GM21576 (cell line): ENCODE measurements around the gene LAMA2.
"Not testable (repeated sequence)": the region's sequence is repeated elsewhere in the genome, so short reads cannot be mapped to it uniquely, and the experiment has no call there.

Source experiments
- ATAC-seq: cut with Tn5 transposase; IDR thresholded peaks from one replicate; pipeline ENCODE4 v1.9.1; 2021; ENCODE audit warnings: mild to moderate bottlenecking, moderate library complexity; ENCODE audit not compliant: unreplicated experiment

Gene LAMA2

GRCh38 chr6:129059650-129060049 is 176.7 kb downstream of the LAMA2 start:
- ATAC-seq = no peak

- no peak for ATAC-seq
Observed at GRCh38 chr6:129069006-129069405, 186.1 kb downstream of the LAMA2 start.

DNA sequence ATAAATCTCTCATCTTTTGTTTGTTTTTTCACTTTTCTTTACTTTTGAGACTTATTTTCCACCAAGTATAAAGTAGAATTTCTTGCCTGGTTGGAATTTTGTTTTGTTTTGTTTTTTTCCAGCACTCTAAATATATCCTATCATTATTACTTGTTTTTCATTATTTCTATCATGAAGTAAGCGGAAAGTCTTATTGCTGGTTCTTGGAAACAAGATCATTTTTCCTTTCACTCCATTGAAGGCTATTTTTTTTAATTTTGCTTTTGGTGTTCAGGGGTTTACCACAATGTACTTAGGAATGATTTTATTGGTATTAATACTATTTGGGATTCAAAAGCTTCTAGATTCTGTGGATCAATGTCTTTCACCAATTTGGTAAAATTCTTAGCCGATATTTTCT is 190.1 kb downstream of the LAMA2 start:
- ATAC-seq = no peak

DNA sequence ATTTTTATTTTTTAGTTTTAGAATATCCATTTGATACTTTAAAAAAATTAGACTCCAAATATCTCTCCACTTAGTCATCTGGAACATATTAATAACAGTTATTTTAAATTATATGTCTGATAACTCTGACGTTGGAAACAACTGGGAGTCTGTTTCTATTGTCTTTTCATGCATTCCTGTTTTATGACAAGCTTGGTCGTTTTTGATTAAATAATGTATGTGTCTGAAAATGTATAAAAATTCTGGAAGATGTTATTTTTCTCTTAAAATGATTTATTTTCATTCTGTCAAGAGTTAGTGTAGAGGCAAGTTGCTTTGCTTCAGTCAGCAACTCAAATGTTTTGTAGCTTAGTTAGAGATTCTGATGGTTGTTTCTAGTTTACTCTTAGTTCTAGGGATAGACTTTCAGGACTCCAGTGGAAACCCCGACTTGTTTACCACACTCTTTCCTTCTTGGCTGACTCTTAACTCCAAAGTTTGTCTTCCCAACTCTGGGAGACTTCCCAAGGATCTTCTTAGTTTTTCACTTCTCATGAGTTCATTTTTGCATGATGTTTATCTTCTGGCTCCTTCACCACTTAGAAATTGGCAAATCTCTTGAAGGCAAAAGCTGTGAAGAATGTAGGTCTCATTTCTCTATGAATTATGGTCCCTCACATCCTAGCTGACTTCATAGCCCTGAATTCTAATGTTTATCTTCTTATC is 190.9 kb downstream of the LAMA2 start:
- ATAC-seq = no peak

DNA sequence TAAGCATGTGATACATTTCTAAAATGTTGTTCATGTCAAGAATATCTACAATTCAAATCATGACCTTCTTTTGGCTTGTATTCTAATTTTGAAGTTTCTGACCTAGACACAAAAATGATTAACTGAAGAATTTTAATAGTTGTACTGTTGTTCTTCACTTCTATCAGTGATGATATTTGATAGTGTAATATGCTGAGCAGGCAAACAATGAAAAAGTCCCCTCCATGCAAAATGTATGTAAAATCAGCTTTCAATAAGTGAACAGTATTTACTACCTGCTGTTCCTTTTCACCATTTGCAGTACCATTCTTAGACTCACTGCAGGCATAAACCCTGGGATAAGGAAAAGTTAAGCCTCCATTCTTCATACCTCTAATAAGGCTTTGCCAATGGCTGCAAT is 201.5 kb downstream of the LAMA2 start:
- ATAC-seq = no peak

DNA sequence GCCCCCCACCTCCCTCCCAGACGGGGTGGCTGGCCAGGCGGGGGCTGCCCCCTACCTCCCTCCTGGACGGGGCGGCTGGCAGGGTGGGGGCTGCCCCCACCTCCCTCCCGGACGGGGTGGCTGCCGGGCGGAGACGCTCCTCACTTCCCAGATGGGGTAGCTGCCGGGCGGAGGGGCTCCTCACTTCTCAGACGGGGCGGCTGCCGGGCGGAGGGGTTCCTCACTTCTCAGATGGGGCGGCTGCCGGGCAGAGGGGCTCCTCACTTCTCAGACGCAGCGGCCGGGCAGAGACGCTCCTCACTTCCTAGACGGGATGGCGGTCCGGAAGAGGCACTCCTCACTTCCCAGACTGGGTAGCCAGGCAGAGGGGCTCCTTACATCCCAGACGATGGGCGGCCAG is 205.5 kb downstream of the LAMA2 start:
- not testable (repeated sequence) for ATAC-seq

GRCh38 chr6:129089357-129089756 is 206.4 kb downstream of the LAMA2 start:
- ATAC-seq = no peak

DNA sequence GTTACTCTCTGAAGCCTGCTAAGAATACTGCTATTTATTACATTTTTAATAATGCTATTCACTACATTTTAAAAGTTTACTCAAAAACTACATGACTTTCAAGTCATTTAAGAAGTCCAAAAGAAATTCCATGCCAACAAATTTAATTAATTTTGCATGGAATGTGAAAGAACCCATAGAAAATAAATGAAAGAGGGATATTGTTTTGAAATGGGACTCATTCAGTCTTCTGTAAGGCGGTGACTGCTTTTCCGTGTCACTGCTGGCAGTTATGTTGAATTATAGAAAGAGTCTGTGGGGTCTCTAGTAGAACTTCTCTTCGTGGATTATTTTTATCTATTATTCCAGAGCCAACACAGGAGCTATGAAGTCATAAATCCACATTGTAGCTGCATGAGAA is 211.2 kb downstream of the LAMA2 start:
- ATAC-seq = no peak

- no peak for ATAC-seq
Observed at GRCh38 chr6:129096651-129097290, 213.8 kb downstream of the LAMA2 start.

DNA sequence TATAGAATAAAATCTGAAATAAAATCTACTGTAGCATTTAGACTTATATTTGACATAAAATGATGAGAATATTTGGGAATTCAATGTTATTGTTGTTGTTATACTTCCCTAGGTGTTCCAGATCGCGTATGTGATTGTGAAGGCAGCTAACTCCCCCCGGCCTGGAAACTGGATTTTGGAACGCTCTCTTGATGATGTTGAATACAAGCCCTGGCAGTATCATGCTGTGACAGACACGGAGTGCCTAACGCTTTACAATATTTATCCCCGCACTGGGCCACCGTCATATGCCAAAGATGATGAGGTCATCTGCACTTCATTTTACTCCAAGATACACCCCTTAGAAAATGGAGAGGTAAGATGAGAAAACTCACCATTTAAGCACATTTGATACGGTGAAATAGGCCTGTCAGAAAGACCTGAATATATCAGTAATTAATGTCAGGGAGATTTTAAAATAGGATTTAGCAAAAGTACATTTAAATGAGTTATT is 215.2 kb downstream of the LAMA2 start:
- no peak for ATAC-seq

DNA sequence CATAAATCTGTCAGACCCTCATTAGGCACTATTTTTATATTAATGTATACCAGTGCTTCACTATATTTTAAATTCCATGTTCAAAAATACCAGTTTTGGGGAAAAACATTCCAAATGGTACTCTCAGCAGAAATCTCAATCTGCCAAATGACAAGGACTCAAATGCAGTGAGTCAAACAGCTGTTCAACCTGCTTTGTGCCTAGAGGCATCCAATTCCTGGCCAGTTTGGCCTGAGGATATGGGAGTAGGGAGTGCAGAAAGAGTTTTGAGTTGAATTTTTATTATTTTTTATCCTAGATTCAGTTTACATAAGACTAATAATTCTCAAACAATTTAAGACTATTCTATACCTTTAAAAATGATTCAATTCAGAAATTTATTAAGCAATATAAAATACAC is 216.8 kb downstream of the LAMA2 start:
- ATAC-seq = no peak

GRCh38 chr6:129100164-129100563 is 217.2 kb downstream of the LAMA2 start:
- no peak for ATAC-seq

- no peak for ATAC-seq
Observed at GRCh38 chr6:129102741-129103140, 219.8 kb downstream of the LAMA2 start.

- ATAC-seq = no peak
Observed at GRCh38 chr6:129104131-129104530, 221.2 kb downstream of the LAMA2 start.

GRCh38 chr6:129104560-129104959 is 221.6 kb downstream of the LAMA2 start:
- ATAC-seq = no peak

- no peak for ATAC-seq
Observed at GRCh38 chr6:129105035-129105434, 222.1 kb downstream of the LAMA2 start.

DNA sequence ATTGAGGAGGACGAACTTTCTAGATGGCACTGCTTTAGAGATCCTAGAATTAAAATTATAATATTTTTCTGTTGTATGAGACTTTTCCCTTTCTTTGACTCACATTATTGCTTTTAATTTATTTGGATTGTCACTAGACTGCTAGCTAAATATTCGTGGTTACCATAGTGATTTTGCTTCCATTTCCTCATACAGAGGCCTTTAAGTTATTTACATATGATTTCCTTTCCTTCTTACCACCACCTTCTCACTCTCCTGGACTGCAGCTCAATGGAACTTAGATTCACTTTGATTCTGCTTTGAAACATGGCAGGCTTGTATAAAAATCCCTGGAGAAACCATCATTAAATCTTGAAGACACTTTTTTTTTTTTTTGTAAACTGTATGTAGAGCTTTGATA is 222.9 kb downstream of the LAMA2 start:
- no peak for ATAC-seq

DNA sequence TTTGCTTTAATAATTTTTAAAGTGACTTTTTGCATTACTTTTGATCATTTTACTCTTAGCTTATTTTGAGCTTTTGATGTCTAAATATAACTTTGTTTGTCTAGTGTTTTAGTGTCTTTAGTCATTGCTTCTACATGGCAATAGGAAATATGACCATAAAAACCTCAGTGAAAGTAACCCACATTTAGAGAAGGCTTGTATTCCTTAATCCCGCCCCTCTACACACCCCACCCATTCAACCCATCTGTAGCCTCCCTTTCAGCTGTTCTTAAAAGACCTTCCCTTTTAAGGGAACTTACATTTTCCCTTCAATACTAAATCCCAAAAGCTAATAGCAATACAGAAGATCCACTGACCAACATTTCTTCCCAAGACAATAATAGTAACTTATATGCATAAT is 225.4 kb downstream of the LAMA2 start:
- ATAC-seq = no peak

DNA sequence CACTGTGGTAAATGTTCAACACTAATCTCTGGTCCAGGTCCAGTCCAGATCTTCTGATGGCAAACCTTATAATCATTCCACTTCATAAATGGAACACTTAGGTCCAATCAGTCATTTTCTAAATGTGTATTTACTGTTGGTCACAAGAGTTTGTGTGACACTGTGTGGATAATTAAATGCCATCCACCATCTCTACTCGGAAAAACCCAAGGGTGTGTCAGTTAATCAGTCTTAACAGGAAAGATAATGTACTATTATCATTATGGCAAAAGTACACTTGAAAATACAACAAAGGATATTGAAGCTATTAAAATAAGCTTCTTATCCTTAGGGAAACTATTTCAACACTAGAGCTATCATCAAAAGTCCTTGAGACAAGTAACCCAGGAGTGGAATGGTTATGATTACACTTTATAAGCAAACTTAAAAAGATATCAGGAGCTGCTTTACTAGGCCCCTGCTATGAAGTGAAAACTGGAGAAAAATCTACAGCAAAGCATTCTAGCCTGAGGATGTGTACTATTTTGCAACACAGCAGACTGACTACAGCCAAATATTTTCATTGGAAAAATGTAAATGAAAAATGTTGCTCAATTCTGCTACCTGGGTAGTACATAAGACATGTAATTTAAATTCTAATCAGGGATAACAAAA is 227.9 kb downstream of the LAMA2 start:
- no peak for ATAC-seq

- ATAC-seq = no peak
Observed at GRCh38 chr6:129111346-129111745, 228.4 kb downstream of the LAMA2 start.

DNA sequence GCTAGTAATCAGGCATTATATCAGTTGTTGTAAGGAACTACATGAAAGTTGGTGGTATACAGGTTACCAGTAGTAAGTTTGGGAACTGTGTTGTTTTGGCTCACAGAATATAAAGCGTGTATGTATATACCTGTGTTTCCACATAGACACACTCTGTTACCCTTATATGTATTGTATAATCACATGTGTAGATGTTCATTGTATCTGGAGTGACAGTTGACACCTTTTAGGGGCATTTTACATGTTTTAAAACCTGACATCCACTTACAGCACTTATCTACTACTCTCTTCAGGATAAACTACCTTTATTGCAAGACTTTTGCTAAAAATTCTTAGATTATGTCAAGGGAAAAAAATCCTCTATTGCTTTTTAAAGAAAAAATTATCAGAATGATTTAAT is 228.9 kb downstream of the LAMA2 start:
- ATAC-seq = no peak

DNA sequence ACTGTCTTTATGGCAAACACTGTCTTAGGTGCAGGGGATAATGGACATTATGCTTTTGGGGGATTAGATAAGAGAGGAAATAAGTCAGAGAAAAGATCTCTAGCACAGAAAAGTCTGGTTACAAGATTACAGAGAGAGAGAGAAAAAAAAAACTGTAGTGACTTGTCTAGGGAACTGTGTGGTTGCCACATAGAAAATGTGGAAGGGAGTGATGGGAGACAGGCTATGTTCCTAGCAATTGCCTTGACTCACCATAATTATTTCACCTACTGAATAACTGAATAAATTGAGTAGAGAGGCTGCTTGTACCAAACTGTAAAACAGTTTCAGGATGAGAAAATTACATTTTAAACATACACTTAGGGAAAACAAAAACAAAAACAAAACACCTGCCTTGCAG is 229.7 kb downstream of the LAMA2 start:
- no peak for ATAC-seq
